SK-N-SH treated with all-trans-retinoic acid at 6 μM for 48 hours (cell line): ENCODE results near the gene HS6ST3.

Source experiments
- ARNTL ChIP-seq: fragments of 450-650 bp; formaldehyde crosslinking; IDR thresholded peaks from 2 replicates; pipeline ENCODE4 v1.5.0; 2020; ENCODE audit warnings: low read depth, mild to moderate bottlenecking, moderate library complexity, borderline replicate concordance
- BACH2 ChIP-seq: fragments of 250-450 bp; sonication (Bioruptor Pico); IDR thresholded peaks from 2 replicates; pipeline ENCODE4 v1.9.0; 2021; ENCODE audit warnings: mild to moderate bottlenecking, borderline replicate concordance
- GLIS3 ChIP-seq: fragments of 250-450 bp; sonication (Bioruptor Pico); IDR thresholded peaks from 2 replicates; pipeline ENCODE4 v1.5.0; 2020; ENCODE audit warnings: mild to moderate bottlenecking, moderate library complexity
- ISL1 ChIP-seq: fragments of 250-450 bp; sonication (Bioruptor Pico); IDR thresholded peaks from 2 replicates; pipeline ENCODE4 v2.1.2; 2022; ENCODE audit warnings: mild to moderate bottlenecking, moderate library complexity
- OSR1 ChIP-seq: fragments of 250-450 bp; sonication (Bioruptor Pico); IDR thresholded peaks from 2 replicates; pipeline ENCODE4 v1.8.0; 2022; ENCODE audit warnings: moderate library complexity, mild to moderate bottlenecking, inconsistent platforms
- PATZ1 ChIP-seq: fragments of 250-450 bp; sonication (Bioruptor Pico); IDR thresholded peaks from 2 replicates; pipeline ENCODE4 v1.8.0; 2020; ENCODE audit warnings: mild to moderate bottlenecking, moderate library complexity, borderline replicate concordance
- POU6F1 ChIP-seq: fragments of 250-450 bp; sonication (Bioruptor Pico); IDR thresholded peaks from 2 replicates; pipeline ENCODE4 v1.8.0; 2021; ENCODE audit warnings: low read depth, mild to moderate bottlenecking, moderate library complexity, borderline replicate concordance
- RARB ChIP-seq: fragments of 250-450 bp; sonication (Bioruptor Pico); IDR thresholded peaks from 2 replicates; pipeline ENCODE4 v1.8.0; 2021; ENCODE audit warnings: mild to moderate bottlenecking, moderate library complexity
- TCF4 ChIP-seq: fragments of 250-450 bp; sonication (Bioruptor Pico); IDR thresholded peaks from 2 replicates; pipeline ENCODE4 v1.8.0; 2021; ENCODE audit warnings: mild to moderate bottlenecking, moderate library complexity, borderline replicate concordance
- ZC3H10 ChIP-seq: fragments of 250-450 bp; sonication (Bioruptor Pico); IDR thresholded peaks from 2 replicates; pipeline ENCODE4 v1.5.1; 2021; ENCODE audit warnings: mild to moderate bottlenecking, moderate library complexity
- ZFP3 ChIP-seq: fragments of 250-450 bp; sonication (Bioruptor Pico); IDR thresholded peaks from 2 replicates; pipeline ENCODE4 v1.5.0; 2020; ENCODE audit warnings: mild to moderate bottlenecking, moderate library complexity
- ZFP30 ChIP-seq: fragments of 450-650 bp; formaldehyde crosslinking; IDR thresholded peaks from 2 replicates; pipeline ENCODE4 v1.5.0; 2022; ENCODE audit warnings: mild to moderate bottlenecking, moderate library complexity
- ZNF565 ChIP-seq: fragments of 450-650 bp; formaldehyde crosslinking; conservative IDR thresholded peaks from 2 replicates; pipeline ENCODE4 v1.5.0; 2020; ENCODE audit warnings: low read depth, mild to moderate bottlenecking, moderate library complexity
- ZNF8 ChIP-seq: fragments of 450-650 bp; formaldehyde crosslinking; IDR thresholded peaks from 2 replicates; pipeline ENCODE4 v1.5.0; 2020; ENCODE audit warnings: mild to moderate bottlenecking, moderate library complexity

DNA sequence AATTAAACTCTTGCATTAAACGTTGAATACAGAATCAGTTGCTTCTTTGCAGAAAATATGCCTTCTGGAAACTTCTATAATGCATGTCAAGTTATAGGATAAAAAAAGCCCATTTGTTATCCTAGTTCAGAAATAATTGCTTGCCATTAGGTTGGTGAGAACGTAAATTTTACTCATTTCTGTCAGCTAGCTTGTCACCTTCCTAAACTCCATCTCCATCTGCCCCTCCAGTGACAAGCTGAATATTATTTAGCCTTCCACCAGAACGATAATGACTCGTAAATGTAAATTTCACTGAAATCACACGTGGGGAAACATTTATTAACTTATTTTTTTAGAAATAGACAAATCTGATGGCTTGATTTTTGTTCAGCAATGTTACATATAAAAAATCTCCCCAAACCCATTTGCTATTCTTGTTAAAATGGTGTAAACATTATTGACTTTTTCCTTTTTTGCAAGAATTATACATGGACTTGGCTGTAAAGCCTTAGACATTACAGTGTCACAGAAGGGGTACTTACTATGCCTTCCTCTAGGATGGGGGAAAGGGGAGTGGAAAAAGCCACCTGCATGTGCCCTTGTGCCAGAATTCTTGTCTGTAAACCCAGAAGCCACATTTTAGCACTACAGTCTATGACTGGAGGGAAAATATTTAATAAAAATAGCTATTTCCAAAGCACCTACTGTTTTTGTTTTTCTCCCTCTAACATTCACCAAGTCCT, 577.5 kb downstream of the HS6ST3 start:
- TF ChIP-seq ZFP3 (no peak), OSR1 (CRISPR knock-in tag) (no peak), POU6F1 (CRISPR knock-in tag) (no peak), BACH2 (no peak), ZC3H10 (no peak), ZNF8 (no peak), ZFP30 (CRISPR knock-in tag) (no peak), PATZ1 (CRISPR knock-in tag) (no peak), TCF4 (CRISPR knock-in tag) (no peak), ARNTL (no peak), RARB (CRISPR knock-in tag) (no peak), ISL1 (CRISPR knock-in tag) (no peak), ZNF565 (CRISPR knock-in tag) (no peak), GLIS3 (CRISPR knock-in tag) (no peak)
